GM19099 (cell line): ENCODE data around the gene CACNA2D2.

Experiments used
- POLR2A ChIP-seq: IDR thresholded peaks from 3 replicates; pipeline ENCODE4 v1.6.1; 2011; ENCODE audit warnings: low read depth; ENCODE audit not compliant: insufficient read length; ENCODE audit errors: extremely low read depth

CACNA2D2 gene

DNA sequence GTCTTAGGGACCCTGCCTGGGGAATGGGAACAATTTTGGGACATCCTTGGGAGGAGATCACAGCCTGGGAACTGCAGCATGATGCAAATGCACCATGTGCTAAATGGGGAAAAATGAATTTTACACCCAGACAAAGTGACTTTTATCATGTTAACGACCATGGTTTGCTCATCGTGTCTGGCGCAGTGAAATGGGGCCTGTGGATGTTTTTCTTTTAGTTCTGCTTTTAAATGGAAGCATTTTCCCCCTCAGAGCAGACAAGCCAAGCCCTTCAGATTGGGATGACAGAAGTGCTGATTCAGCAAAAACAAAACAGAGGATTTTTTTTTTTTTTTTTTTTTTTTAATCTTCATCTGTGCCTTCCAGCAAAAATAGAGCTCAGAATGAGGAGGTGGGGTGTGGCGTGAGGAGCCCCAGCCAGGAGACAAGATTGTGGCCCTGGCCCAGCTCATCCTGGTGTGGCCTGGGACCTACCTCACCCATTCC lies 14.3 kb upstream of the CACNA2D2 start:
- TF ChIP-seq POLR2A = no peak

DNA sequence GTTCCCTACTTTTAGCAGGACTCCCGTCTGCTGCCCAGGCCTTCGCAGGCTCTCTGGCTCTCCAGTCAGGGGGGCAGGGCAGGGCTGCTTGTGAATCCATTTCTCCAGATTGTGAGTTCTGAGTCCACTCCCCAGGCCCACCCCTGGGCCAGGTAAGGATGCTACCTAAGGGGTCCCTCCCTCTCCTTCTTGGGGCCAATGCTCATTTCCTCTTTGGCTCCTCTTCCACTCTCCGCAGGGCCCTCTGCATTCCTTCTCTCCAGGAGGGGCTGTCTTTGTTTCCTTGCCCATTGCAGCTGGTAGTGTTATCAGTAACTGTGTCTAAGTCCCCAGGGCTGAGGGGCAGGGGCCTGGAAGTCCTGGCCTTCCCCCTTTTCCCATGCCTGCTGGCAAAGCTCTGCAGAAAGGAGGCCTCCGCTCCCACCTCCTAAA lies 13.0 kb upstream of the CACNA2D2 start:
- TF ChIP-seq POLR2A = no peak

DNA sequence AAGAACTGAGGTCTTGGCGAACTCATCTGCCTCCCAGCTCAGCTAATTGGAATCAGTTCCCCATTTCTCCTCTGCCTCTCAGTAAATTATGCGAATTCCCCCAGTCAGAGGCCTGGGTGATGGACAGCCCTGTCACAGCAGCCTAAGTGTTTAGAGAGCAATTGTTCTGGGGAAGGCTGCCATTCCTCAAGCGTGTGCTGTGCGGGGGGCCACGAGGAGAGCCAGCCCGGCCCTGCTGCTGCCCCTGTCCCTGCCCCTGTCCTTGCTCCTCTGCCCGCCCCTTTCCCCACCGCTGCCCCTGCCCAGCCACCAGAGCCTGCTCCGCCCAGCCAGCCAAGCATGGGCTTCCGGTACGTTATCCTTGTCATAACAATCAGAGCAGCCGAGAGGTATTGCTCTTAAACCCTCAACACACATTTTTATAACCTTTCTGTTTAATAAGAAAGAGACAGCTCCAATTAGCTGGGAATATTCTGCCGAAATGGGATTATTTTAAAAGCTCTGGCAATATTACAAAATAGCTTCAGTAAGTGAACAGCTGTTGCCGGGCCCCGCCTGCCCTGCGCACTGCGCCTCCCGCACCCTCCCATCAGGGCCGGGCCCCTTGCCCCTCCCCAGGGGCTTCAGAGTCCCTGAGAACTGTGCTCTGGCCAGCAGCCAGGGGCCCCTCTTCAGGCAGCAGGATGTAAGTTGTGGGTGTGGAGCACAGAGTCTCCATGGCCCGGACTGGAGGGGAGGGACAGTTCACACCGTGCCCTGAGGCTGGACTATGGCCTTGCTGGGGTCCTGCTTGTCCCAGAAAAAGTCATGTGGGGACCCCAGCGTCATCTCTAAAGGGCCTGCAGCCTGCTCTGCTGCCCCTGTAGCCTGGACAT lies 12.4 kb upstream of the CACNA2D2 start:
- TF ChIP-seq POLR2A = no peak

DNA sequence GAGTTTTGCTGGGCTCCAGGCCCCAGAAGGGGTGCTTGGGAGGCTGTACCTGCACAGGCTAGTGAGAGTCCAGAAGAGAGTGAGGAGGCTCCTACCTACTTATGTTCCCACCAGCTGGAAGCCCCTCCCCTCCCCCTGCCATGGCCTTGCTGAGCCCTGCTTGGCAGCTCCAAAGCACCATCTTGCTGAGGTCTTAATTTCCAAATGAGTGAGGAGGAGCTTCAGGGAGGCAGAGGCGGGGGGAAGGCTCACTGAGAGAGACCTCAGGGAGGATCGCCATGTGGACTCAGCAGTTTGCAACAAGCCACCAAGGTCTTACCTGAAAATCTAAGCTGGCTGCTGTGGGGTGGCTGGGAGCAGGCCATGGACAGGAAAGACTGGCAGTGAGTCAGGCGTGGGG lies 8.7 kb upstream of the CACNA2D2 start:
- TF ChIP-seq POLR2A = no peak

DNA sequence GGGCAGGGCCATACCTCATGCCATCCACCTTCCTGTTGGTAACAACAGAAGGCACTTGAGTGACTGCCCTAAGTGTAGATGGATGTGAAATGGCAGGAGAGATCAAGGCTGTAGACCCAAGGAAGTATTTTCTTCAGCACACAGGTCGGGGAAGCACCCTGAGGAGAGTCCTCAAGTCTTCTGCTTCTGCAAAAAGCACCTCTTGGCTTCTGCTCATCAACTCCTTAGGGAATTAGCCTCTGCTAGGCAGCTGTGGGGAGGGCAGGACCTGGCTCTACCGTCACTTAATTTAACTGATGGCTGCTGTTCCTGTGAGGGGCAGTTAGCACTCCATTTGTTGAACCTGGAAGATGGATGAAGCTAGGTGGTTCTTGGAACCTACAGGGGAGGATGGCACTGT lies 6.9 kb upstream of the CACNA2D2 start:
- no peak for TF ChIP-seq POLR2A

DNA sequence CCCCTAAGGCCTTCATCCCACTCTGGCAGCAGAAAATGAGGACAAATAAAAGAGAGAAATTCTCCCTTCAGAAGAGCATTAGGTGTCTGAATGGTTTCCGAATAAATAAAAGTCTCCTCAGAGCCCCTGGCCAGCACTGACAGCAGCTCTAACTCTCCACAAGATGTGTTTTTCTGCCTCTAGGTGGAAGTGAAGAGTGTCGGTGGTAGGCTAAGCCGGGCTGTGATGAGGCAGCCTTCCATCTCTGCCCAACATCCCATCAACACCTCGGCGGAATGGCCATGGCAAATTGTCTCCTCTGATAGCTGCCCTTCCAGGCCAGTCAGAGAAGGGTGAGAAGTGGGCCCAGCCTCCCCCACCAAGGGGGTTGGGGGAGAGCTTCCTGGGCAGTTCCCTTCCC lies 6.3 kb upstream of the CACNA2D2 start:
- TF ChIP-seq POLR2A = no peak

DNA sequence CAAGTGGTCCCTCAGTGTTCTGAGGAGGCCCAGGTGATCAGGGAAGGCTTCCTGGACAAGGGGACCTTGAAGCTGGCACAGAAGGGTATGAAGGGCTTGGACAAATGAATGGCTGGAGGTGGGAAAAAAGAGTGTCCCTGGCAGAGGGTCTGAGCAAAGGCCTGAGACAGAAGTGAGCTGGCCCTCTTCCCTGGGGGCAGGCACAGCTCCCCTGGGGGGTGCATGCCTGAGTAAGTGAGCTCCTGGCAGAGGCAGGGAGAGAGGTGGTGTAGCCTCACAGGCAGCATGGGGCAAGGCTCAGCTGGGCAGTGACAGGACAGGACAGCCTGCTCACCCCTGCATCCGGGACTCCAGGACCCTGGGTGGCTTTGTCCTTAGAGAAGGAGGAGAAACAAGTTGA lies 5.4 kb upstream of the CACNA2D2 start:
- TF ChIP-seq POLR2A = no peak

DNA sequence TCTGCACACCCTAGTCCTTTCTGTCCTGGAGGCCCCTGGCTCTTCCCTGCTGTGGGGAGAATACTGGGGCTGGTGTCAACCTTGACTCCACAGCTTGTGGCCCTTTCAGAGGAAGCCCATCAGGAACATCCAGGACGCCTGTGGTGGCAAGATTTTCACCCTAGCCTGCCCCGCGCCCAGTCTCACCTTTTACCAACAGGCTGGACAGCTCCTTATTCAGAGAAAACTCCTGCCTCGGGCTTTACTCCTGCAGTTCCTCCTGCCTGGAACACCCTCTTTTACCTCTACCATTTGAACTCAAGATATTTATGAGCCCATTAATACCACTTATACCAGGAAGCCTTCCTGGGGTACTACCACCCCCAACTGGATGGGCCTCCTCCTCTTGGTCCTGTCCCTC lies 2.7 kb upstream of the CACNA2D2 start:
- TF ChIP-seq POLR2A = no peak

DNA sequence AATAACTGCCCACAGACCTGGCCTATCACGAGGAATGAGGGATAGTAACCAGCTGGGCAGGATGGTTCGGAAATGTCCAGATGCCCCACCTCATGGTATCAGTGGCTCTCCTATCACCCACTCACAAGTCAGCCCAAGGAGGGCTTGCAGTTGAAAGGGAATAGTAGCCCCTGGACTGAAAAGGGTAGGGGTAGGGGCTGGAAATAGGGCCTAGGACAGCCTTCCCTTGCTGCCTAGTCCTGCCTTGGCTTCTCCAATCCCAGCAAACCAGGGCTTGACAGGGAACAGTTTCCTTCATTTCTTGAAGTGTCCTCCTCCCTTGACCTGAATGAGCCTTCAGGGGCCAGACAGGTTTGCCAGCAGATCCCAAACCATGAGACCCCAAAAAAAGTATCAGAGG lies 1.2 kb upstream of the CACNA2D2 start:
- no peak for TF ChIP-seq POLR2A

DNA sequence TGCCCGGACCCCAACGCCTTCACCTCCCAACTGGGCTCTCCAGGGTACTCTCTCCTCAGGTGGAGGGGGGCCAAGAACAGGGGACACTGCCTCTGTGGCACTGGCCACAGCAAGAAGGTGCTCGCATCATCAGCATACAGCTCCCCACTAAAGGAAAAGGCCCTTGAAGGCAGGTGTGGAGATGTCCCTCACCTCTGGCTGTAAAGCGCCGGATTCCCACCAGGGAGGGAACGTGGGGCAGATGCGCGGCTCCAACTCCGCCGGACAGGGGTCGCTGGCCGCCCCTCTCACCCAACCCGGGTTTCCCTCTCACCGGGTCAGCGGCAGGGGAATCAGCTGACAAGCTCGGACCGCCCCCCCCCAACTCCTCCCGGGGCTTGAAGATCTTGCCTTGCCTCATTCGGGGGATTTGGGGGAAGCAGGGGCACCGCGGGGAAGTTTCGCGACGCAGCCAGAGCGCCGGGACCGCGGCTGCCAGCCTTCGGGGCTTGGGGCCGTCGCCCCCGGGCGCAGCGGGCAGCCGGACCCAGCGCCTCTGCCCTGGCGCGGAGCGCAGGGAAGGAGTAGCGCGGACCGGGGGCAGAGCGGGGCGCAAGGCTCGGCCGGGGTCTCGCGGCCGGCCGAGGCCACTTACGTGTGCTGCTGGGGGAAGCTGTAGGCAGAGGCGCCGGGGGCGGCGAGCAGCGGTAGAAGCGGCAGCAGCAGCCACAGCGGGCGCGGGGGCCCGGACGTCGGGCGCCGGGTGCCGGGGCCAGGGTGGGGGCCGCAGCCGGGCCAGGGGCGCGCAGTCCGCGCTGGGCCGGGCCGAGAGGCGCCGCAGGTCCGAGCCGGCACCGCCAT lies 630 bp downstream of the CACNA2D2 start:
- TF ChIP-seq POLR2A = no peak

DNA sequence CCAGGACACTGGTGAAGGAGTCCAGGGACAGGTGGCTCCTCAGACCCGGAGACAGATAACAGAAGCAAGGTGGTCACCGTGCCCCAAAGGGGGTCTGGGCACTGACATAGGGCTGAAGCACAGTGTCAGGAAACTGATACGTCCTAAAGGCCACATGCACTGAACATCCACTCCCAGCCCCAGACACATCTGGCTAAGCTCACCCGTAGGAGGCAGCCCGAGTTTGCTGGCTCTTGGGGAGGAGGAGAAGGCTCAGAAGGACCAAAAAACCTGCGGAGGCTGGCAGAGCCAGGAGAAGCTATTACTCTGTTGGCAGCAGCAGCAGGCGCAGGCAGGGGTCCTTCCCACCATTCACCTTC lies 1.2 kb downstream of the CACNA2D2 start:
- no peak for TF ChIP-seq POLR2A

DNA sequence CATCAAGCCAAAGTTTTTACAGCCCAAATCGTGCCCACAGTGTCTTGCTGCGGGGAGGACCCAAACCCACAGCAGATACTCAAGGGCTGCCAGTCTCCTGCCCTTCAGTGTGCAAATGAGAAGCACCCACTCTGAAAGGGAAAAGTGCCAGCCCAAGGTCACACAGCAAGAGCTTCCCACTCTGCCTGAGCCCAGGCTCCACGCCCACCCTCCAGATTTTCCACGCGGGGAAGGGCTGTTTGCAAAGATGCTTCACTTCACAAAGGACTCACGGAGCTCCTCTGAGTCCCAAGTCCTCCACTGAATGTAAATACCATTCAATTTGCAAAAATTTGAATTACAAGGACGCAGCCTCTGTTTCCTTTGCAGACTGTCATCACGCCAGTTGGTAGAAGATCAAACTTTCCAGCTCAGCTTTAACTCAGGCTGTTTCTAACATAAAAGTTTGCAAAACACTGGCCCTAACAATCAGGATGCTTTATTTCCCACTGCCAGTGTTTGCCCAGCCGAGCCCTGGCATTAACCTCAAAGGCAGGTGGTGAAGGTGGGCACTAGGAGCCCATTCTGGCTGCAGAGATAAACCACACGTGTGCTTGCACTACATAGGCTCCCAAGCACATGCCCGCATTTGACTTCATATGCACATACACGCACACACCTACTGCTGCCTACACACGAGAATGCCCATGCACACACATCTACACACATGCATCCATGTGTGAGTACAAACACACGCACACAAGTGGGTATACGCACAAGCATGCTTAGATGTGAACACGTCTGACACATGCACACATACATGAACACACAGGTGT lies 7.6 kb downstream of the CACNA2D2 start:
- no peak for TF ChIP-seq POLR2A

DNA sequence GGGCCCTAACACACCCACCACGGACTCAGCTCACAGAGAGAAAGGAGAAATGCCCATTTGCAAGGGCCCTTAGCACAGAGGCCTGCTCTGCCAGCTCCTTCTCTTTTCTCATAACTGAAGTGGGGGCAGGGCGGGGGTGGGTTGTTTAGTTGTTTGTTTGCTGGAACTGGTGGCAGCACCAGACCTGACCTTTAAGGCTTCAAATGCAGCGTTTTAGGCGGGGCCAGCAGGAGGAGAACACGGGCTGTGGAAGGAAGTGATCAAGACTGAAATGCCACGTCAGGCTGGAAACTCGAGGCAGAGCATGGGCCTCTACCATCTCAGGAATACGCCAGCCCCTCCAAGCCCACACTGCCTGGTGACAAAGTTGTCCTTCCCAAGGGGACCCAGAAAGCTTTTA lies 9.3 kb downstream of the CACNA2D2 start:
- no peak for TF ChIP-seq POLR2A

DNA sequence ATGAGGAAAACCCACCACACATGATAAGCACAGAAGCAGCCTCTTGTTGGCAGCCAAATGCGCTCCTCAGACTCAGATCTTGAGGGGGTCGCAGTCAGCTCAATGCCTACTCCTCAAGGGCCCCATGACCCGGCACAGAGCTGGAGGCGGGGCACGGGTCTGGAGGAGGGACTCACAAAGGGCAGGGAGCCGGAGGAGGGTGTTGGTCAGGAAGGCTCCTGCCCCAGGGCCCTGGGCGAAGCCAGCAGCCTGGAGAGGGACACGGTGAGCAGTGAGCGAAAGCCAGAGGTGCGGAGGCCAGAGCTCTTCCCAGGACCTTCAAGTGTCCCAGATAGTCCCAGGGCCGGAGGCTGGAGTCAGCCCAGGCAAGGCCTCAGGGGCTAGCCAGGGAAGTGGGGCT lies 9.8 kb downstream of the CACNA2D2 start:
- TF ChIP-seq POLR2A = no peak

DNA sequence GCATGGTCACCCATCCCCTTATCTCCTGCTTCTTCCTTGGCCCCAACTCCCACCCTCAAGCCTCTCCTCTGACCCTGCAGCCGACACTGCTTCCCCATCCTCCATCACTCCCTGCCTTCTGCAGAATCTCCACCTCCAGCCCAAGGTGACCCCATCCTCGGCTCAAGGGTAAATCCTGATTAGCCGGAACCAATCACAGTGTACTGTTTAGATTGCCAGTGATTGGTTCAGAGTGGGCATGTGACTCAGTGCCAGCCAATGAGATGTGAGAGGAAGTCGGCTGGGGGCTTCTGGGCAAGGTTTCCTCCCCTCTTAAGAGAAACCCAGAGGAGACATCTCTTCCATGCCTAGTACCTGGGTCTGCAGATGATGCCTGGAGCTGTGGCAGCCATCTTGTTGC lies 10.3 kb downstream of the CACNA2D2 start:
- TF ChIP-seq POLR2A = no peak
